Stomach (tissue), 4 donors: ENCODE results near the gene ZGPAT.

Experiments
- CTCF ChIP-seq, 7 experiments: fragments of 450-650 bp in 4 of 7; fragments of 200-600 bp in 3 of 7; sonication (generic) in 3 of 7; IDR thresholded peaks; one replicate each; pipeline ENCODE4 v1.5.1; 2016 to 2019; ENCODE audit warnings: antibody characterized with exemption in 7 of 7, control low read depth in 2 of 7, mild to moderate bottlenecking in 1 of 7
- POLR2A ChIP-seq, 4 donors: fragments of 450-650 bp; IDR thresholded peaks; one replicate each; pipeline ENCODE4 v1.6.1; 2016; ENCODE audit warnings: antibody characterized with exemption in 4 of 4, control low read depth in 2 of 4, mild to moderate bottlenecking in 1 of 4, moderate library complexity in 1 of 4
- POLR2AphosphoS5 ChIP-seq, 3 donors: sonication (generic); formaldehyde crosslinking; IDR thresholded peaks; one replicate each; pipeline ENCODE4 v1.6.1; 2016; ENCODE audit warnings: antibody characterized with exemption in 3 of 3

DNA sequence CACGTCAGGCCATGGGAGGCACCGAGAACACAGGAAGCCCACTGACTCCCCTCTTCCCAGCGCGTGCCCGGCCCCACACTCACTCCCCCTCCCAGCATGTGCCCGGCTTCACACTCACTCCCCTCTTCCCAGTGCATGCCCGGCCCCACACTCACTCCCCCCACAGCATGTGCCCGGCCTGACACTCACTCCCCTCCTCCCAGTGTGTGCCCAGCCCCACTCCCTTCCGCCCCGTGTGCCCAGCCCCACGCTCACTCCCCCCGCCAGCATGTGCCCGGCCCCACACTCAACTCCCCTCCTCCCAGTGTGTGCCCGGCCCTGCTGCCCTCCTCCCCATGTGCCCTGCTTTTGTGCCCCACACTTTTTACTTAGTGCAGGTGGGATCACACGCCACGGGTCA is 40.0 kb upstream of the ZGPAT start:
- TF ChIP-seq CTCF (IDR thresholded peaks at IDR 0.05) (no peak), POLR2A (IDR thresholded peaks at IDR 0.05) (no peak), POLR2AphosphoS5 (IDR thresholded peaks at IDR 0.05) (no peak)
